CD4-positive, alpha-beta T cell treated with Interleukin-15 for 4 hours (primary cell): ENCODE data around the gene TGM5.
"Not testable (repeated sequence)": the region's sequence is repeated elsewhere in the genome, so short reads cannot be mapped to it uniquely, and the experiment has no call there.

Experiments used
- DNase-seq: peaks from one replicate; pipeline ENCODE4 v3.0.0-alpha.2; 2020; ENCODE audit warnings: low spot score

TGM5 gene

DNA sequence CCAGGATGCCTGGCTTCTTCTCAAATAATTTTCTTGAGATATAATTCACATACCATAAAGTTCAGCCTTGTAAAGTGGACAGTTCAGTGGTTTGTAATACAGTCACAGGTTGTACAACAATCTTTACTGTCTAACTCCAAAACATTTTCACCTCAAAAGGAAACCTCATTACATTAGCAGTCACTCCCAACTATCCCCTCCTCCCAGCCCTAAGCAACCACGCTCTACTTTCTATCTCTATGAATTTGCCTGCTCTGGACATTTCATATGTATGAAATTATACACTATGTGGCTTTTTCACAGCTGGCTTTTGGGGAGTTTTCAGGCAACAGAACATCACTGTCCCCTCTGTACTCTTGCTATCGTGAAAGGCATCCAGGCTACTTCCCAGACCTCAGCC lies 17.5 kb downstream of the TGM5 start:
- DNase-seq: no peak

DNA sequence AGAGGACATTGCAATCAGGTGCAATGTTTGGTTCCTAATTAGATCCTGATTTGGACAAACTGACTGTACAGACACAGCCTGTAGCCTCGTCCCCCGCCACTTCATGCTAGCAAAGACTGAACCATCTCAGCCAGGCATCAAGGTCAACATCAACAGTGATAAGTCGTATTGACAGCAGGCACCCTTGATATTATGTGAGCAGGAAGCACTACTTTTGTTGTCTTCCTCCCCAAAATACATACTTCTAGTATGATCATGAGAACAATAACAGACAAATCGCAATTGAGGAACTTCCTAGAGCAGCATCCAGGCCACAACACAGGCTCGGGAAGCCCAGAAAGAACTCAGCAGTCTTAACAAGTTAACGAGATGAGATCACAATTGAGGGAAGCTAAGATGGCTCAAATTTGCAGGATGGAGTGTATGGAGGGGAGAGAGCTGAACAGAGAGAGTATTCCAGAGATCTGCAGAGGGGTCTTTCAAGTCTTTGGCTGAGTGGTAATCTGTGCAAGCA lies 20.4 kb downstream of the TGM5 start:
- DNase-seq: no peak

DNA sequence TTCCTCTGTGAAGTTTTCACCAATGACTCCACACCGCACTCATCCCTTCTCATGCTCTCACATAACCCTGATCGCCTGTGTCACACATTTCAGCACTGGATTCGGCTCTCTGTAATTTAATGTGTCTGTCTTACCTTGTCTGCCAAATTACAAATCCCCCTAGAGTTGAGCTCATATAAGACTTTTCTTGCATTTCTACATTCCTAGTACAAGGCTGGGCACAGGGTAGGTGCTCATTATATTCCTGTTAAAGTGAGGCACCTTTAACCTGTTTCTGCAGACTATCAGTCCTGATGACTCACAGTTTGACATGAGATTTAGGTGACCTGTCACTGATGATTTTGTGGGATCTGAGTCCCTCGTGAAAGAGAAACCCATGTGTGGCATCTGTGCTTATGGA lies 22.6 kb downstream of the TGM5 start:
- DNase-seq: no peak

- DNase-seq: no peak
Measured at GRCh38 chr15:43243020-43243645, 23.6 kb downstream of the TGM5 start.

DNA sequence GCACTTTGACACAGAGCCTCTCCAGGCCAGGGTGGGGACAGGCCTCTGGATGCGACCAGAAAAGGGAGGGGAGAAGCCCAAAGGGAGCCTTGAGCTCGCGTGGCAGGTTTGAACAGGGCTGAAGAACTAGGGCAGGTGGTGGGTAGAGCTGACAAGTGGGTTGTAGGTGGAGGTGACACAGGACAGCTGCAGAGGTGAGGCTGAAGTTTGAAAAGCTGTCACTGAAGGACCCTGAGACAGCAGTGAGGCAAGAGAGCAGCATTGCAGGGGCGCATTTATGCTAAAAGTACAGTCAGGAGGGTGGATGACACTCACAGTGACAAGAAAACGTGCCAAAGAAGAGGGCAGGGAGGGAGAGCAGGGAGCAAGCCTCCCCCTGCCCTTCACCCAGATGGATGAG lies 24.1 kb downstream of the TGM5 start:
- DNase-seq: no peak

DNA sequence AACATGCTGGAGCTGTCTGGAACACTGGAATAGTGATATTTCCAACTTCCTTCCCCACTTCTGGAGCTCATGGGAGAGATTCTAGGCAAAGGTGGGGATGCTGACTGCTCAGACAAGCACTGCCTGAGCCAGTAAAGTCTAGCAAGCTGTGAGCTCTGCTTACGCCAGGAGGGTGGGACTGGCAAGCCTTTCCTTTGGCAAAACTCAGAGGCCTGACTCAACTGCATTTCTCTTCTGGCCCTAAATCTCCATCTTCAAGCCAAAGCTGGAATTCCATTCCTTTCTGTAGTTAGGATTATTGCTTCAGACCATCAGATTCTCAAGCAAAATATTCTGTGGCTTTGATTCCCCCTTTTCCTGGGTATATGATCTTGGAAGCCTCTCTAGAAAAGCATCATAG lies 25.6 kb downstream of the TGM5 start:
- DNase-seq: no peak

DNA sequence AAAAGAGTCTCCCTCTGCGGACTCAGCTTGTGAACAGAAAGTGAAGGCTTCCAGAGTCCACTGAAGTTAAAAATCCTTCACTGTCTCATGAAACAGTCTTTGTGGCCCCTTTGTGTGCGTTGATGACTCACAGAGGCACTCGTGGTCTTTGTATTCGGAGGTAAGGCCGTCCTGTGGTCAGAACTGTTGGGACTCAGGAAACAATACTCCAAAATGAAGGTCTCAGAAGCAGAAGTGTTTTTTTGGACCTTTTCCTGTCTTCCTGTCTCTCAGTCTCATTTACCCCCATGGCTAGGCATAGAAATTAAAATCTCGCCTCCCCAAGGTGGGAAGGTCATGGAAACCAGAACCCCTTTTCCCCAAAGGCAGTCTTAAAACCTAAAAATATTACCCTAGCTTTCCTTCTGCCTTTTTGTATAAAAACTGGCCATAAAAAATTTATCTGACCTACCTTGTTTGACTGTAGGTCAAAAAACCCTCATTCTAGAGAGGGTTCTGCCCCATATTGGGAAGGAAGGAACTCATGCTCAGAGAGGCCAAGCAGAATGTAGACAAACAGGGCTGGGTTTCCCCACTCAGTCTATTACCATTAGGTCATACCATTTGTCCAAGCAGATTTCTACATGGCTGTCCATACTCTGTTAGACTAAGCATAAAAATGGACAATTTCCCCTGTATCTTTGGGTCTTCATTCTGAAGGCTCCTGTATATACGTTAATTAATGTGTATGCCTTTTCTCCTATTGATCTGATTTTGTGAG lies 26.8 kb downstream of the TGM5 start:
- DNase-seq: no peak

DNA sequence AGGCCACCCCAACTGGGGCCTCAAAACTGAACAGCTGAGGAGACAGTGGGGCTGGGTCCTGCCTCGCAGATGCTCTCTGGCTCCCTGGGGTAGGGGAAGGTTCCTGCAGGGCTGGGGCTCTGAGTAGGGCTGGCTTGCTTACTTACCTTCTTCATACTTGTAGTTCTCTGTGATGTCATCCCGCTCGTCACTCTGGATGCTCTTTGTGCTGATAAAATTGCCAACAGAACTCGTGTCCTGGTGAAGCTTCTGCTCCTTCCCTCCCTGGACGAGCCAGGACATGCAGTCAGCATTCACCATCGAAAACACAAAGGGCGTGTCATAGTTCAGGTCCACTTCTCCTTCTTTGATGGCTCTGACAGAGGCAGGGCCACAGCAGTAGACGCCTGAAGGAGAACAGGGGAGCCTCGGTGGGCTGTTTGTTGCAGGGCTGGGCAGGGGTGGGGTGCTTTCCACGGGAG lies 28.0 kb downstream of the TGM5 start:
- DNase-seq: no peak

GRCh38 chr15:43237842-43238470 lies 28.8 kb downstream of the TGM5 start:
- DNase-seq: no peak

DNA sequence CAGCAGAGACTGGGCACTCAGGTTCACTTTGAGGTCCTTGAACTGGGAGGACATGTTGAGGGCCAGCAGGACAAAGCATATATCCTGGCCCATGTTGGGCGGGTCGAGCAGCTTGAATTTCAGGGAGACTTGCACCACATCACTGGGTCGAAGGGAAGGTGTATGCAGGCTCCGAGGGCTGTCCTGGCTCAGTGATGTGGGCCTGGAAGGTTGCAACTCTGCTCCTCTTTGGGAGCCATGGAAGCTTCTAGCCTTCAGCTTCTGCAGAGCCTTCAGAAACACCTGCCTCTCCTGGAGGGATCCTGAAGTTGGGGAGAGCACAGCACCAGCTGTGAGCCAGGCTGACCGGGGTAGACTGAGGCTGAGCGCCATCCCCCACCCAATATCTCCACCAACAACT lies 31.2 kb downstream of the TGM5 start:
- DNase-seq: no peak

GRCh38 chr15:43232289-43232874 lies 34.3 kb downstream of the TGM5 start:
- DNase-seq: no peak

DNA sequence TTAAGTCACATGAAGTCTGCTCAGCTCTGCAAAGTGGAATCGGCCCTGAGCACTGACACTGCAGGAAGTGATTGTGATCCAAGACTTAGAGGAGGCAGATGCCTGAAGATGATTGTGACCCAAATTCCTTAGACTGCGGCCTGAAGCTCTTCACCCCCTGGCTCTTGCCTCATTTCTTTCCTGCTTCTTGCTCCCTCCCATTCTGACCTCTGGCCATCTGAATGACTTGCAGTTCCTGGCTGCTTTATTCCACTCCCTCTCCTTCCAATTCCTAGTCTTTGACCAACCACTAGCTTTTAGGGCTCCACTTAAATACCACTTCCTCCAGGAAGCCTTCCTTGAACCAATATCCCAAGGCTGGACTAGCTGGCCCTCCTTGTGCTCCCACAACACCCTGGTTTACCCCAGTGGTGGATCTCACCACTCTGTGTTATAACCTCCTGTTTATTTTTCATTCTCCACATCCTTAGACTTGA lies 36.0 kb downstream of the TGM5 start:
- DNase-seq: no peak

GRCh38 chr15:43229977-43230376 lies 36.8 kb downstream of the TGM5 start:
- no peak for DNase-seq

DNA sequence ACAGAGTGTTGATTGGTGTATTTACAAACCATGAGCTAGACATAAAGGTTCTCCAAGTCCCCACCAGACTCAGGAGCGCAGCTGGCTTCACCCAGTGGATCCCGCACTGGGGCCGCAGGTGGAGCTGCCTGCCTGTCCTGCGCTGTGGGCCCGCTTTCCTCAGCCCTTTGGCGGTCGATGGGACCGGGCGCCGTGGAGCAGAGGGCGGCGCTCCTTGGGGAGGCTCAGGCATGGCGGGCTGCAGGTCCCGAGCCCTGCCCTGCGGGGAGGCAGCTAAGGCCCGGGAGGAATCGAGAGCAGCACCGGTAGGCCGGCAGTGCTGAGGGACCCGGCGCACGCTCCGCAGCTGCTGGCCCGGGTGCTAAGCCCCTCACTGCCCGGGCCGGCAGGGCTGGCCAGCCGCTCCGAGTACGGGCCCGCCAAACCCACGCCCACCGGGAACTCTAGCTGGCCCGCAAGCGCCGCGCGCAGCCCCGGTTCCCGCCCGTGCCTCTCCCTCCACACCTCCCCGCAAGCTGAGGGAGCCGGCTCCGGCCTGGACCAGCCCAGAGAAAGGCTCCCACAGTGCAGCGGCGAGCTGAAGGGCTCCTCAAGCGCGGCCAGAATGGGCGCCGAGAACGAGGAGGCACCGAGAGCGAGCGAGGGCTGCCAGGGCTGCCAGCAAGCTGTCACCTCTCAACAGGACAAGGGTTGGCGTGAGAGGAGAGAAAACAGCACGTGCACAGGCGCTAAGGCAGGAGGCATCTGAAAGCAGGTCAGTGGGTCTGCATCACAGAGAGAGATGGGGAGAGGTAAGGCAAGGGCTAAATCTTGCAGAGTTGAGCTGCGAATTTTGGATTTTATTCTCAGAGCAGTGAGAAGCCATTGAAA lies 40.1 kb downstream of the TGM5 start:
- no peak for DNase-seq

- DNase-seq: not testable (repeated sequence)
Measured at GRCh38 chr15:43225950-43226255, 40.8 kb downstream of the TGM5 start.

GRCh38 chr15:43225201-43225949 lies 41.4 kb downstream of the TGM5 start:
- peak; percentile 53 for DNase-seq

DNA sequence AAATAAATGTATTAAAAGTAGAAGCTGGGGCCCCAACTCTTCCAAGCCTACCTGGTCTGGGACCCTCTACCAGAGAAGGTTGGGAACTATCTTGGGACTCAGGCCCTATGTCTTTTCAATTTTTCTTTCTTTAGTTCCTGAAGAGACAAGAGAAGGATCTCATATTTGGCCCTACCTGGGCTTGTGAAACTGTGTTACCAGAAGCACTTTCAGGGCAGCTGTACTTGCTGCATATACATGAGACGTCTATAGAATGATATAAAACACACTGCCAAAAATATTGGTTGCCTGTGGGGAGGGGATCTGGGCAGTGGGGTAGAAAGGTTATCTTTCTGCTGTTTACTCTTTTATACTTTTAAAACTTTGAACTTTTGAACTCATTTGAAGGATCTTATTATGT lies 45.3 kb downstream of the TGM5 start:
- no peak for DNase-seq

DNA sequence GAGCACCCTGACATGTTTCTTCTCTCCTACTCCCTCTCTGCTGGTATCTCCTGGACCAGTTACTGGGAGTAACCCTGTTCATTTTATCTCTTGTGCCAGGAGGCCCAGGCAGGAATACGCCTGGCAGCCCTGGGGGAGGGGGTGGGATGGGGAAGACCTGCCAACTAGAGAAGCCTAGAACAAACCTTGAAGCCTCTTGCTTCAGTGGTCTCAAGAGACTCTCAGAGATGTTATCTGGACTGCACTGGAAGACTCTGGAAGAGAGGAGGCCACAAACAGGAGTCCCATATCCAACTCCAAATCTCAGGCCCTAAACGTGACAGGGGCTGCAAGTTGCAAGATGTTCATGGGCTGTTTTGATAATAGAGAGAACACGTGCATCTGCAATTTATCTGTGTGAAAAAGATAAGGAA lies 45.7 kb downstream of the TGM5 start, which contains the start of gene EPB42:
Gene EPB42 (minus strand): TSS at position 28 of the 413 bp plus-strand sequence. CDS start 193 bp downstream, outside the sequence.
- DNase-seq: no peak

GRCh38 chr15:43219929-43220928 lies 46.5 kb downstream of the TGM5 start:
- no peak for DNase-seq
